K562 (cell line): Measurements from ENCODE around the gene UBE3D. TPM values are rescaled to one million over a fixed set of nuclear protein-coding genes. Genes with fewer than 3 reads are reported as not detected.

Source experiments
- ARID3A ChIP-seq: IDR thresholded peaks from 2 replicates; pipeline ENCODE4 v1.6.1; 2012; ENCODE audit warnings: low read depth, low read length, improper control_type of control experiment, borderline replicate concordance
- HLTF ChIP-seq: fragments of 450-650 bp; IDR thresholded peaks from 2 replicates; pipeline ENCODE4 v1.6.1; 2016
- KLF1 ChIP-seq: fragments of 450-650 bp; IDR thresholded peaks from 2 replicates; pipeline ENCODE4 v1.6.1; 2016; ENCODE audit warnings: missing genetic modification characterization, missing compliant biosample characterization
- PKNOX1 ChIP-seq: fragments of 450-650 bp; IDR thresholded peaks from 2 replicates; pipeline ENCODE4 v1.6.1; 2016
- TAL1 ChIP-seq: fragments of 450-650 bp; IDR thresholded peaks from 2 replicates; pipeline ENCODE4 v1.6.1; 2016; ENCODE audit warnings: mild to moderate bottlenecking
- polyA plus RNA-seq, 8 experiments: library from polyadenylated mRNA; depleted of rRNA in 4 of 8; stranded (reverse) in 5 of 8; unstranded in 3 of 8; fragments of >200 nt; fragmentation: Nextera tagmentation in 2 of 8; fragmentation: Illumina TruSeq in 1 of 8; extraction: Ambion mirVana in 2 of 8; extraction: Trizol in 1 of 8; gene quantifications; 2 replicates each; pipeline versions ENCODE4 v1.2.1 to v1.2.3, GENCODE V29; 2011 to 2014; ENCODE audit warnings: inconsistent platforms in 1 of 8, missing spikeins in 1 of 8
- total RNA-seq, 7 experiments: library from RNA; depleted of rRNA in 6 of 7; stranded (reverse); fragments of >200 nt in 6 of 7; fragmentation: Illumina TruSeq in 2 of 7; extraction: Trizol in 2 of 7; gene quantifications; 2 replicates each; pipeline versions ENCODE4 v1.2.1 to v1.2.3, GENCODE V29; 2011 to 2021; ENCODE audit warnings: low replicate concordance in 1 of 7
- TF ChIP-seq, protein P1 (sequence below): fragments of 450-650 bp; IDR thresholded peaks from 2 replicates; pipeline ENCODE4 v1.6.1; 2017; ENCODE audit warnings: antibody characterized with exemption, mild to moderate bottlenecking

The UBE3D gene
- total and polyA plus RNA-seq, 9 of the 15 experiments (the other 6 are each of a cell fraction or from before 2014, with no cell fraction given): 9.4 to 17.6 (median 11.9) TPM

DNA sequence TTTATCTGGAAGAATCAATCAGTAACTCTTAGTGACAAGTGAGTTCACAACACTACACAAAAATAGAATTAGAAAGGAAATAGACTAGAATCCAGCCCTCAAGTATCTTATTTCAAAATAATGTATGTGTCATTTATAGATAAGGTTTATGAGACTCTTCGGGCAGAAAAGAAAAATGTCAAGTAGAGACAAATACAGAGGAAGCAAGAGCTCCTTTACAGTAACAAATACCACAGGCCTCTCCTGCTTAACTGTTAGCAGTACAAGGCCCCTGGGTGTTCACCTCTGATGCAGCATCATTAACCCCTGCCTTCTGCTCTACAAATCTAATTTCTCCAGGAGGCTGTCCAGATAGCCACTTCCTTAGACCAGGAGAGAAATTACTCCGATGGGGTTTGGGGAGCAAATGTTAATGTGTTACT lies 76.7 kb downstream of the UBE3D start (continued):
- TF ChIP-seq, protein P1, sequence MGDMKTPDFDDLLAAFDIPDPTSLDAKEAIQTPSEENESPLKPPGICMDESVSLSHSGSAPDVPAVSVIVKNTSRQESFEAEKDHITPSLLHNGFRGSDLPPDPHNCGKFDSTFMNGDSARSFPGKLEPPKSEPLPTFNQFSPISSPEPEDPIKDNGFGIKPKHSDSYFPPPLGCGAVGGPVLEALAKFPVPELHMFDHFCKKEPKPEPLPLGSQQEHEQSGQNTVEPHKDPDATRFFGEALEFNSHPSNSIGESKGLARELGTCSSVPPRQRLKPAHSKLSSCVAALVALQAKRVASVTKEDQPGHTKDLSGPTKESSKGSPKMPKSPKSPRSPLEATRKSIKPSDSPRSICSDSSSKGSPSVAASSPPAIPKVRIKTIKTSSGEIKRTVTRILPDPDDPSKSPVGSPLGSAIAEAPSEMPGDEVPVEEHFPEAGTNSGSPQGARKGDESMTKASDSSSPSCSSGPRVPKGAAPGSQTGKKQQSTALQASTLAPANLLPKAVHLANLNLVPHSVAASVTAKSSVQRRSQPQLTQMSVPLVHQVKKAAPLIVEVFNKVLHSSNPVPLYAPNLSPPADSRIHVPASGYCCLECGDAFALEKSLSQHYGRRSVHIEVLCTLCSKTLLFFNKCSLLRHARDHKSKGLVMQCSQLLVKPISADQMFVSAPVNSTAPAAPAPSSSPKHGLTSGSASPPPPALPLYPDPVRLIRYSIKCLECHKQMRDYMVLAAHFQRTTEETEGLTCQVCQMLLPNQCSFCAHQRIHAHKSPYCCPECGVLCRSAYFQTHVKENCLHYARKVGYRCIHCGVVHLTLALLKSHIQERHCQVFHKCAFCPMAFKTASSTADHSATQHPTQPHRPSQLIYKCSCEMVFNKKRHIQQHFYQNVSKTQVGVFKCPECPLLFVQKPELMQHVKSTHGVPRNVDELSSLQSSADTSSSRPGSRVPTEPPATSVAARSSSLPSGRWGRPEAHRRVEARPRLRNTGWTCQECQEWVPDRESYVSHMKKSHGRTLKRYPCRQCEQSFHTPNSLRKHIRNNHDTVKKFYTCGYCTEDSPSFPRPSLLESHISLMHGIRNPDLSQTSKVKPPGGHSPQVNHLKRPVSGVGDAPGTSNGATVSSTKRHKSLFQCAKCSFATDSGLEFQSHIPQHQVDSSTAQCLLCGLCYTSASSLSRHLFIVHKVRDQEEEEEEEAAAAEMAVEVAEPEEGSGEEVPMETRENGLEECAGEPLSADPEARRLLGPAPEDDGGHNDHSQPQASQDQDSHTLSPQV: 0 out of 2 replicates have a peak, but pooled peaks have one; percentile 32
- TF ChIP-seq HLTF (0 out of 2 replicates have a peak, but pooled peaks have one; percentile 1), ARID3A (0 out of 2 replicates have a peak, but pooled peaks have one; percentile 11), TAL1 (peak; percentile 38), KLF1 (no peak), PKNOX1 (peak; percentile 52; the same call in 1 of the 2 replicates)
